GM18526 (cell line): ENCODE data around the gene CRYBG1.

ENCODE experiments used
- POLR2A ChIP-seq: IDR thresholded peaks from 3 replicates; pipeline ENCODE4 v1.6.1; 2011; ENCODE audit not compliant: insufficient read length; ENCODE audit errors: extremely low read depth

CRYBG1 gene

GRCh38 chr6:106496823-106497222, 136.3 kb downstream of the CRYBG1 start:
- no peak for TF ChIP-seq POLR2A

- TF ChIP-seq POLR2A = no peak
Measured at GRCh38 chr6:106501960-106502371, 141.4 kb downstream of the CRYBG1 start.

GRCh38 chr6:106502559-106502958, 142.0 kb downstream of the CRYBG1 start:
- no peak for TF ChIP-seq POLR2A

GRCh38 chr6:106508277-106508676, 147.8 kb downstream of the CRYBG1 start:
- no peak for TF ChIP-seq POLR2A

GRCh38 chr6:106508834-106509233, 148.3 kb downstream of the CRYBG1 start:
- no peak for TF ChIP-seq POLR2A

GRCh38 chr6:106509420-106510089, 149.0 kb downstream of the CRYBG1 start:
- TF ChIP-seq POLR2A = no peak

- TF ChIP-seq POLR2A = no peak
Measured at GRCh38 chr6:106510090-106510970, 149.8 kb downstream of the CRYBG1 start.

GRCh38 chr6:106511288-106512047, 151.0 kb downstream of the CRYBG1 start:
- TF ChIP-seq POLR2A = no peak

- TF ChIP-seq POLR2A = no peak
Measured at GRCh38 chr6:106512048-106512967, 151.8 kb downstream of the CRYBG1 start.

GRCh38 chr6:106512968-106513574, 152.6 kb downstream of the CRYBG1 start:
- TF ChIP-seq POLR2A = no peak

- no peak for TF ChIP-seq POLR2A
Measured at GRCh38 chr6:106513808-106514582, 153.5 kb downstream of the CRYBG1 start.

- no peak for TF ChIP-seq POLR2A
Measured at GRCh38 chr6:106514583-106514885, 154.0 kb downstream of the CRYBG1 start.

- TF ChIP-seq POLR2A = no peak
Measured at GRCh38 chr6:106516616-106517015, 156.1 kb downstream of the CRYBG1 start.

- no peak for TF ChIP-seq POLR2A
Measured at GRCh38 chr6:106517706-106518105, 157.2 kb downstream of the CRYBG1 start.
